Caco-2 (cell line): ENCODE data around the gene SLC39A11. TPM values are rescaled to one million over a fixed set of nuclear protein-coding genes. Genes with fewer than 3 reads are reported as not detected.

Experiments
- BruUV-seq: library from RNA; stranded (reverse); fragments of 400-500 nt; replicated peaks from 2 replicates; lab custom pipeline; 2021; lab: Mats Ljungman, UMichigan
- CTCF ChIA-PET: fragments of 300-600 bp; sonication (Branson Sonifier 250); formaldehyde crosslinking; loops from one replicate; lab custom pipeline; 2022; ENCODE audit warnings: antibody characterized with exemption; lab: Charles Lee
- POLR2A ChIA-PET: fragments of 300-600 bp; sonication (Branson Sonifier 250); formaldehyde crosslinking; loops from one replicate; lab custom pipeline; 2022; ENCODE audit warnings: antibody characterized with exemption; lab: Charles Lee
- DNase-seq, 2 experiments: peaks; one replicate each; pipeline versions ENCODE4 v3.0.0 to v3.0.0-alpha.2; 2020 to 2022
- H3K27me3 ChIP-seq: replicated peaks from 2 replicates; pipeline ENCODE4 v1.6.0; 2011; ENCODE audit warnings: low read length; ENCODE audit not compliant: control insufficient read depth, insufficient read depth
- H3K36me3 ChIP-seq: 2 replicates; pipeline ENCODE4 v1.5.1; 2011; ENCODE audit warnings: low read length; ENCODE audit not compliant: control insufficient read depth, insufficient read depth
- H3K4me1 ChIP-seq: fragments of 250-450 bp; sonication (Bioruptor Pico); 2 replicates; pipeline ENCODE4 v1.5.1; 2020; ENCODE audit warnings: mild to moderate bottlenecking
- H3K4me3 ChIP-seq: 2 replicates; pipeline ENCODE4 v1.5.1; 2011; ENCODE audit warnings: low read depth, mild to moderate bottlenecking, control low read depth, low read length
- H3K9me3 ChIP-seq: fragments of 250-450 bp; sonication (Bioruptor Pico); 2 replicates; pipeline ENCODE4 v1.5.1; 2020; ENCODE audit warnings: mild to moderate bottlenecking, moderate library complexity
- H3K27ac Mint-ChIP-seq: one replicate; pipeline ENCODE4 v1.8.0; 2022; ENCODE audit warnings: mixed read lengths; ENCODE audit not compliant: unreplicated experiment
- H3K27me3 Mint-ChIP-seq: one replicate; pipeline ENCODE4 v1.8.0; 2022; ENCODE audit warnings: mixed read lengths; ENCODE audit not compliant: insufficient read depth, unreplicated experiment
- H3K36me3 Mint-ChIP-seq: one replicate; pipeline ENCODE4 v1.8.0; 2022; ENCODE audit warnings: mild to moderate bottlenecking, mixed read lengths; ENCODE audit not compliant: insufficient read depth, unreplicated experiment
- H3K4me1 Mint-ChIP-seq: one replicate; pipeline ENCODE4 v1.8.0; 2022; ENCODE audit warnings: low read depth, mixed read lengths; ENCODE audit not compliant: unreplicated experiment
- H3K4me3 Mint-ChIP-seq: one replicate; pipeline ENCODE4 v1.8.0; 2022; ENCODE audit warnings: mild to moderate bottlenecking, moderate library complexity, mixed read lengths; ENCODE audit not compliant: unreplicated experiment
- H3K9me3 Mint-ChIP-seq: one replicate; pipeline ENCODE4 v1.8.0; 2022; ENCODE audit warnings: mixed read lengths; ENCODE audit not compliant: unreplicated experiment
- intact Hi-C: fragments of 100-400 bp; cut with micrococcal nuclease; formaldehyde crosslinking; loops from one replicate; pipeline ENCODE4 v1.10.0; 2022; ENCODE audit not compliant: unreplicated experiment
- total RNA-seq: library from RNA; stranded (reverse); gene quantifications from 2 replicates; pipeline ENCODE4 v1.2.3, GENCODE V29; 2022
- TF ChIP-seq, protein P1 (sequence below), 2 experiments: fragments of 200-600 bp in 1 of 2; IDR thresholded peaks; 1 replicate in 1 of 2; 2 replicates in 1 of 2; pipeline versions ENCODE4 v1.5.1 to v1.8.0; 2011 to 2022; ENCODE audit warnings: antibody characterized with exemption in 1 of 2, control low read depth in 1 of 2, inconsistent platforms in 1 of 2, low read depth in 1 of 2, low read length in 1 of 2, mild to moderate bottlenecking in 1 of 2, moderate library complexity in 1 of 2; ENCODE audit not compliant: insufficient read depth in 1 of 2, severe bottlenecking in 1 of 2, unreplicated experiment in 1 of 2

SLC39A11 gene
- total RNA-seq, 1 experiment from 2014 or later, result 26.4 TPM

- intact Hi-C loops, result no loop called here
- POLR2A ChIA-PET, result no interaction called here
Measured at GRCh38 chr17:72862276-72862999, 230.1 kb downstream of the SLC39A11 start.

DNA sequence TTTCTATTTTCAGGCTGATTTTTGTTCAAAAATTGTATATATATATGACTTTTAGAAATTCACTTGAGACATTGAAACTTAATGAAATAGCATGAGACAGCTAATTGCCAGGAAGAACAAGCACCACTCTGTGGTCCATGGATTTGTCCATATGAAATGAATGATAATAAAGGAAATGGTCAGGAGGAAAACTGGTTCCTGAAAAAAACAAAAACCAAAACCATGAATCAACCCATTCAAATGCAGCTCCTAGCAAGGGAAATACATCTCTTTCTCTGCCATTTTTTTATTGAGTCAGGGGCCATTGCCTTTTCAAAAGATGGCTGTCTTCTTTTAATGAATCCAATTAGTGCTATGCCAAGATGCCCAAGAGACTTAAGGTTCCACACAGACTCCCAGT, 230.7 kb downstream of the SLC39A11 start:
- Mint-ChIP-seq H3K36me3 (no peaks in the 10 kb centered on the region), H3K27ac (no peak overlapping the region), H3K4me1 (no peaks in the 10 kb centered on the region), H3K27me3 (no peaks in the 10 kb centered on the region), H3K4me3 (no peak overlapping the region), H3K9me3 (peaks cover 16% of the 10 kb centered on the region)
- ChIA-PET CTCF (no interaction called here), POLR2A (no interaction called here)
- Histone ChIP-seq H3K36me3 (no peaks in the 10 kb centered on the region), H3K4me3 (no peak overlapping the region), H3K4me1 (no peaks in the 10 kb centered on the region), H3K9me3 (peaks cover 3% of the 10 kb centered on the region; the same call in 1 of the 2 replicates), H3K27me3 (no peaks in the 10 kb centered on the region)
- TF ChIP-seq, protein P1, sequence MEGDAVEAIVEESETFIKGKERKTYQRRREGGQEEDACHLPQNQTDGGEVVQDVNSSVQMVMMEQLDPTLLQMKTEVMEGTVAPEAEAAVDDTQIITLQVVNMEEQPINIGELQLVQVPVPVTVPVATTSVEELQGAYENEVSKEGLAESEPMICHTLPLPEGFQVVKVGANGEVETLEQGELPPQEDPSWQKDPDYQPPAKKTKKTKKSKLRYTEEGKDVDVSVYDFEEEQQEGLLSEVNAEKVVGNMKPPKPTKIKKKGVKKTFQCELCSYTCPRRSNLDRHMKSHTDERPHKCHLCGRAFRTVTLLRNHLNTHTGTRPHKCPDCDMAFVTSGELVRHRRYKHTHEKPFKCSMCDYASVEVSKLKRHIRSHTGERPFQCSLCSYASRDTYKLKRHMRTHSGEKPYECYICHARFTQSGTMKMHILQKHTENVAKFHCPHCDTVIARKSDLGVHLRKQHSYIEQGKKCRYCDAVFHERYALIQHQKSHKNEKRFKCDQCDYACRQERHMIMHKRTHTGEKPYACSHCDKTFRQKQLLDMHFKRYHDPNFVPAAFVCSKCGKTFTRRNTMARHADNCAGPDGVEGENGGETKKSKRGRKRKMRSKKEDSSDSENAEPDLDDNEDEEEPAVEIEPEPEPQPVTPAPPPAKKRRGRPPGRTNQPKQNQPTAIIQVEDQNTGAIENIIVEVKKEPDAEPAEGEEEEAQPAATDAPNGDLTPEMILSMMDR (IDR thresholded peaks at IDR 0.05; ENCODE audit: insufficient read depth in 1 of 2, low read depth in 1 of 2, low read length in 1 of 2, severe bottlenecking in 1 of 2, unreplicated experiment in 1 of 2), result no peak
- no peak for DNase-seq
- intact Hi-C loops, result no loop called here
- no TSS peak for BruUV-seq

More at GRCh38 chr17:72862276-72862999, 230.1 kb downstream of the SLC39A11 start:
- no peak overlapping the region for H3K4me3 ChIP-seq
- Mint-ChIP-seq H3K4me1 (no peaks in the 10 kb centered on the region), H3K27me3 (no peaks in the 10 kb centered on the region), H3K9me3 (peaks cover 18% of the 10 kb centered on the region), H3K4me3 (no peak overlapping the region), H3K36me3 (no peaks in the 10 kb centered on the region), H3K27ac (no peak overlapping the region)
- BruUV-seq, result no TSS peak
- H3K27me3 ChIP-seq, result no peaks in the 10 kb centered on the region
- DNase-seq, result no peak
- CTCF ChIA-PET, result interaction anchor here (0.6 kb wide), 1 partner anchor 271 kb away, joined by 4 read pairs; no protein-coding TSS in a partner anchor
- no peaks in the 10 kb centered on the region for H3K36me3 ChIP-seq
- no peaks in the 10 kb centered on the region for H3K4me1 ChIP-seq
- TF ChIP-seq, protein P1 (IDR thresholded peaks at IDR 0.05; ENCODE audit: insufficient read depth in 1 of 2, low read depth in 1 of 2, low read length in 1 of 2, severe bottlenecking in 1 of 2, unreplicated experiment in 1 of 2), result no peak
- peaks cover 3% of the 10 kb centered on the region; the same call in 1 of the 2 replicates for H3K9me3 ChIP-seq

- Histone ChIP-seq H3K4me1 (no peaks in the 10 kb centered on the region), H3K4me3 (no peak overlapping the region), H3K9me3 (no peaks in the 10 kb centered on the region), H3K36me3 (no peaks in the 10 kb centered on the region), H3K27me3 (no peaks in the 10 kb centered on the region)
- Mint-ChIP-seq H3K27me3 (no peaks in the 10 kb centered on the region), H3K4me3 (no peak overlapping the region), H3K9me3 (peaks cover 5% of the 10 kb centered on the region), H3K27ac (no peak overlapping the region), H3K36me3 (no peaks in the 10 kb centered on the region), H3K4me1 (no peaks in the 10 kb centered on the region)
- intact Hi-C loops, result no loop called here
- ChIA-PET POLR2A (no interaction called here), CTCF (no interaction called here)
- no peak for DNase-seq
- TF ChIP-seq, protein P1 (IDR thresholded peaks at IDR 0.05; ENCODE audit: insufficient read depth in 1 of 2, low read depth in 1 of 2, low read length in 1 of 2, severe bottlenecking in 1 of 2, unreplicated experiment in 1 of 2), result no peak
- no TSS peak for BruUV-seq
Measured at GRCh38 chr17:72860778-72861177, 231.7 kb downstream of the SLC39A11 start.
